Esophagus squamous epithelium (tissue), 5 donors: ENCODE measurements around the gene NEK9. TPM values are rescaled to one million over a fixed set of nuclear protein-coding genes. Genes with fewer than 3 reads are reported as not detected.

ENCODE experiments used
- DNase-seq: peaks from one replicate; lab custom pipeline; 2025; lab: John Stamatoyannopoulos, UW
- H3K27ac ChIP-seq, 4 donors: fragments of 200-600 bp; sonication (generic); one replicate each; pipeline ENCODE4 v1.5.1; 2016 to 2019; ENCODE audit warnings: mild to moderate bottlenecking in 1 of 4
- H3K27me3 ChIP-seq, 4 donors: fragments of 200-600 bp; sonication (generic); 1 replicate in 3 of 4; 2 replicates in 1 of 4; pipeline versions ENCODE4 v1.5.1 to v1.6.0; 2017 to 2021; ENCODE audit warnings: antibody characterized with exemption in 1 of 4
- H3K36me3 ChIP-seq, 3 donors: fragments of 200-600 bp; sonication (generic); one replicate each; pipeline ENCODE4 v1.5.1; 2016 to 2019
- H3K4me1 ChIP-seq, 3 donors: fragments of 200-600 bp; sonication (generic); one replicate each; pipeline ENCODE4 v1.5.1; 2017 to 2019
- H3K4me3 ChIP-seq, 4 donors: fragments of 200-600 bp; sonication (generic); 1 replicate in 3 of 4; 2 replicates in 1 of 4; pipeline ENCODE4 v1.5.1; 2016 to 2019; ENCODE audit warnings: mild to moderate bottlenecking in 2 of 4, moderate library complexity in 1 of 4
- H3K9me3 ChIP-seq, 3 donors: fragments of 200-600 bp; sonication (generic); one replicate each; pipeline ENCODE4 v1.5.1; 2016 to 2019
- CTCF ChIP-seq, 6 experiments: fragments of 450-650 bp in 4 of 6; fragments of 200-600 bp in 2 of 6; sonication (generic) in 2 of 6; IDR thresholded peaks; one replicate each; pipeline ENCODE4 v1.5.1; 2016 to 2019; ENCODE audit warnings: antibody characterized with exemption in 6 of 6, mild to moderate bottlenecking in 4 of 6, moderate library complexity in 4 of 6
- POLR2A ChIP-seq, 4 donors: fragments of 450-650 bp; IDR thresholded peaks; one replicate each; pipeline ENCODE4 v1.6.1; 2017; ENCODE audit warnings: antibody characterized with exemption in 4 of 4, mild to moderate bottlenecking in 4 of 4, moderate library complexity in 3 of 4
- WGBS, 2 donors: methylation state at CpG; one replicate each; pipeline ENCODE4 v1.1.5; 2018; 5-methylcytosine and 5-hydroxymethylcytosine counted together
- intact Hi-C: fragments of 100-400 bp; cut with DNase I; formaldehyde crosslinking; loops from one replicate; pipeline ENCODE4 v1.15.0; 2022
- total RNA-seq, 4 donors: library from RNA; depleted of rRNA; stranded (reverse); fragments of >200 nt; gene quantifications; one replicate each; pipeline ENCODE4 v1.1.0, GENCODE V29; 2016
- donor health status: DM: yes; HTN: yes; CAD: no.

NEK9 gene
- total RNA-seq: 10 to 100 TPM; 16.6 to 37.2 (median 17.8) TPM

GRCh38 chr14:75126679-75127473, at the start of gene NEK9:
Gene NEK9 (minus strand): TSS chr14:75127048. CDS start chr14:75126921, 127 bp downstream.
- no peaks in the 10 kb centered on the region for H3K9me3 ChIP-seq
- WGBS, 2 donors: 0 to 2% methylated on average over 14 to 17 of the region's 76 CpGs
- DNase-seq: peak; percentile 55
- peaks cover 0 to 28% (median 0%) of the 10 kb centered on the region in 3 donors for H3K36me3 ChIP-seq
- TF ChIP-seq POLR2A (IDR thresholded peaks at IDR 0.05) (peak in 3 of 4 donors; percentile 30 to 85 (median 77)), CTCF (IDR thresholded peaks at IDR 0.05) (peak in 2 of 6 experiments; percentile 5 to 6)
- intact Hi-C loops: no loop called here
- H3K27me3 ChIP-seq: no peaks in the 10 kb centered on the region
- H3K27ac ChIP-seq: peak within 1 kb of the TSS; percentile 88 to 97 (median 96)
- peak within 1 kb of the TSS; percentile 46 to 83 (median 78) for H3K4me3 ChIP-seq
- peaks cover 10 to 60% (median 38%) of the 10 kb centered on the region in 3 donors for H3K4me1 ChIP-seq

GRCh38 chr14:75176142-75176820, 49.4 kb upstream of the NEK9 start, which contains the start of gene TMED10:
Gene TMED10 (minus strand): TSS chr14:75176612. CDS start chr14:75176579, 33 bp downstream.
- DNase-seq: peak; percentile 68

GRCh38 chr14:75175677-75176141, 48.9 kb upstream of the NEK9 start:
- WGBS, 2 donors: 5 to 7% methylated on average over 10 of the region's 10 CpGs
- H3K36me3 ChIP-seq: no peaks in the 10 kb centered on the region
- intact Hi-C loops: no loop called here

More at GRCh38 chr14:75176142-75176820, 49.4 kb upstream of the NEK9 start, which contains the start of gene TMED10:
- Histone ChIP-seq H3K9me3 (no peaks in the 10 kb centered on the region), H3K27me3 (no peaks in the 10 kb centered on the region), H3K4me3 (peak within 1 kb of the TSS; percentile 77 to 98 (median 92)), H3K27ac (peak within 1 kb of the TSS; percentile 92 to 99 (median 98)), H3K4me1 (peaks cover 10 to 50% (median 20%) of the 10 kb centered on the region in 3 donors), H3K36me3 (no peaks in the 10 kb centered on the region)
- 0 to 1% methylated on average over 20 to 21 of the region's 49 CpGs for WGBS, 2 donors
- TF ChIP-seq POLR2A (IDR thresholded peaks at IDR 0.05) (peak in 3 of 4 donors; percentile 19 to 81 (median 26)), CTCF (IDR thresholded peaks at IDR 0.05) (no peak)
- intact Hi-C loops: no loop called here

GRCh38 chr14:75174066-75174465, 47.2 kb upstream of the NEK9 start:
- peak overlapping the region in 1 of 4 donors; percentile 10 for H3K27ac ChIP-seq
- H3K36me3 ChIP-seq: no peaks in the 10 kb centered on the region
- WGBS, 2 donors: 46 to 56% methylated on average over 2 of the region's 2 CpGs
- H3K4me3 ChIP-seq: no peak overlapping the region
- H3K9me3 ChIP-seq: no peaks in the 10 kb centered on the region
- H3K4me1 ChIP-seq: peaks cover 10 to 61% (median 20%) of the 10 kb centered on the region in 3 donors
- DNase-seq: no peak
- TF ChIP-seq CTCF (IDR thresholded peaks at IDR 0.05) (no peak), POLR2A (IDR thresholded peaks at IDR 0.05) (no peak)
- H3K27me3 ChIP-seq: no peaks in the 10 kb centered on the region
- intact Hi-C loops: no loop called here

More at GRCh38 chr14:75175677-75176141, 48.9 kb upstream of the NEK9 start:
- Histone ChIP-seq H3K27ac (peak overlapping the region; percentile 92 to 99 (median 98)), H3K27me3 (no peaks in the 10 kb centered on the region), H3K4me3 (peak overlapping the region; percentile 77 to 98 (median 92)), H3K9me3 (no peaks in the 10 kb centered on the region), H3K4me1 (peaks cover 10 to 50% (median 20%) of the 10 kb centered on the region in 3 donors)
- DNase-seq: no peak
- TF ChIP-seq CTCF (IDR thresholded peaks at IDR 0.05): no peak
- no peak for TF ChIP-seq POLR2A (IDR thresholded peaks at IDR 0.05)
